ENCODE measurements around the gene CST3. TPM values are rescaled to one million over a fixed set of nuclear protein-coding genes. Genes with fewer than 3 reads are reported as not detected.
"Not testable (repeated sequence)": the region's sequence is repeated elsewhere in the genome, so short reads cannot be mapped to it uniquely, and the experiment has no call there.

The CST3 gene
- total RNA-seq, 4 donors from 2014 or later, result 951 to 1,877 (median 1,344) TPM

DNA sequence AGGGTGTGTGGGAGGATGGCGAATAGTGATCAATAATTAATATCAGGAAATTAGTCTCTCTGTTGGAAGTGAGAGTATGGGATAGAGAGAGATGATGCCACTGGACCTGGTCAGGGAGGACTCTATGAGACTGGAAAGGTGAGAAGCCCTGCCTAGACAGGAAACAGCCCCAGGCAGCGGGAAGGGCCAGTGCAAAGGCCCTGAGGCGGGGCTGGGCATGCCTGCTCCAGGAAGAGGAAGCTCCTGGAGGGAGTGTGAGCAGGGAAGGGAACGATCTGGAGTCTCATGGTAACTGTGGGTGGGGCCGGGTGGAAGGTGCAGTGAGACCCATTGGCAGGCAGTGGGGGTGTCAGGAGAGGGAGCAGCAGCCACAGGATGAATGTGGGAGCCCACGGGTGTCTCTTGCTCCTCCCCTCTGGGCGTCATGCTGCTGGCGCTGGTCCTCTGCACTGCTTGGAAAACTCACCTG is 1.8 kb upstream of the CST3 start:
- TF ChIP-seq, protein P1, sequence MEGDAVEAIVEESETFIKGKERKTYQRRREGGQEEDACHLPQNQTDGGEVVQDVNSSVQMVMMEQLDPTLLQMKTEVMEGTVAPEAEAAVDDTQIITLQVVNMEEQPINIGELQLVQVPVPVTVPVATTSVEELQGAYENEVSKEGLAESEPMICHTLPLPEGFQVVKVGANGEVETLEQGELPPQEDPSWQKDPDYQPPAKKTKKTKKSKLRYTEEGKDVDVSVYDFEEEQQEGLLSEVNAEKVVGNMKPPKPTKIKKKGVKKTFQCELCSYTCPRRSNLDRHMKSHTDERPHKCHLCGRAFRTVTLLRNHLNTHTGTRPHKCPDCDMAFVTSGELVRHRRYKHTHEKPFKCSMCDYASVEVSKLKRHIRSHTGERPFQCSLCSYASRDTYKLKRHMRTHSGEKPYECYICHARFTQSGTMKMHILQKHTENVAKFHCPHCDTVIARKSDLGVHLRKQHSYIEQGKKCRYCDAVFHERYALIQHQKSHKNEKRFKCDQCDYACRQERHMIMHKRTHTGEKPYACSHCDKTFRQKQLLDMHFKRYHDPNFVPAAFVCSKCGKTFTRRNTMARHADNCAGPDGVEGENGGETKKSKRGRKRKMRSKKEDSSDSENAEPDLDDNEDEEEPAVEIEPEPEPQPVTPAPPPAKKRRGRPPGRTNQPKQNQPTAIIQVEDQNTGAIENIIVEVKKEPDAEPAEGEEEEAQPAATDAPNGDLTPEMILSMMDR (IDR thresholded peaks at IDR 0.05), result no peak
- TF ChIP-seq POLR2A (IDR thresholded peaks at IDR 0.05) (no peak), EP300 (IDR thresholded peaks at IDR 0.05) (no peak), POLR2AphosphoS5 (IDR thresholded peaks at IDR 0.05) (no peak)
- Histone ChIP-seq H3K4me1 (peaks cover 0 to 55% (median 18%) of the 10 kb centered on the region in 3 donors), H3K9me3 (no peaks in the 10 kb centered on the region), H3K27ac (no peak overlapping the region), H3K27me3 (no peaks in the 10 kb centered on the region), H3K36me3 (peaks cover 0 to 9% of the 10 kb centered on the region in 2 donors), H3K4me3 (no peak overlapping the region)
- no peak for ATAC-seq
- 69 to 100% methylated on average over 1 to 6 of the region's 8 CpGs for WGBS, 2 donors (ENCODE audit: low coverage in 1 of 2)

DNA sequence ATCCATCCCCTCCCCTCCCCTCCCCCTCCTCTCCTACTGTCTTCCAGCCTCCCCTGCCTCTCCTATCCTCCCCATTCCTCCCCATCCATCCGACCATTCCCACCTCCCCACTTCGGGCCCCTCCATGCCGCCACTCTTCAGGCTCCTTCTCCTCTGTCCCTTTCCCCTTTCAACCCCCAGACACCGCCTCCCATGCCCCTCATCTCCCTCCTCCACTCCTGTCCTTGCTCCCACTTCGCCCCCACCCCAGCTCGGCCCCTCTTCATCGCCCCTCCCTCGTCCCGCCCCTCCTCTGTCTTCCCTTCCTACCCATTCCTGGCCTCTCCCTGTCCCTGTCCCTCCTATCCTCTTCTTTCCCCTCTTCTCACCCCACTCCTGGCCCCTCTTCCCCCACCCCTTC is 554 bp upstream of the CST3 start:
- ATAC-seq, result no peak
- Histone ChIP-seq H3K27ac (peak overlapping the region in 3 of 4 donors; percentile 95 to 99 (median 99)), H3K4me3 (no peak overlapping the region), H3K36me3 (peaks cover 0 to 22% of the 10 kb centered on the region in 2 donors), H3K27me3 (no peaks in the 10 kb centered on the region), H3K9me3 (no peaks in the 10 kb centered on the region), H3K4me1 (peaks cover 0 to 67% (median 24%) of the 10 kb centered on the region in 3 donors)
- TF ChIP-seq, protein P1 (IDR thresholded peaks at IDR 0.05), result no peak
- TF ChIP-seq POLR2AphosphoS5 (IDR thresholded peaks at IDR 0.05) (no peak), EP300 (IDR thresholded peaks at IDR 0.05) (no peak), POLR2A (IDR thresholded peaks at IDR 0.05) (no peak)
- 50 to 67% methylated on average over 2 to 3 of the region's 9 CpGs for WGBS, 2 donors (ENCODE audit: low coverage in 1 of 2)

DNA sequence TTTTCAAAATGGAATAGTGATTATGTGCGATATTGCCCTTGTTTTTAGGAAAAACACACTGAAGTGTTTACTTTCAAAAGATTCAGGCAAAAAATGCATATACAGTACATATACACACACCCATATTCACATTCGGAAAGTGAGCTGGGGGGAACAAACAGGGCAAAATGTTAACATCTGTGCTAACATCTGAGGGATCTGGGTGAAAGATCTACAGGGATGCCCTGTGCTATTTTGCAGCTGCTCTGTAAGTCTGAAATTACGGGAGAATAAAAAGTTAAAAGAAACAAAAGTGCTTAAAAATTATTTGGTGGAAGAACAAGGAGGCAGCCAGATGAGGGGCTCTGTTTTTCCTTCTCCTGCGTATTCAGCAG is 860 bp downstream of the CST3 start:
- Histone ChIP-seq H3K27me3 (no peaks in the 10 kb centered on the region), H3K4me3 (peak overlapping the region; percentile 58 to 99), H3K4me1 (peaks cover 0 to 70% (median 24%) of the 10 kb centered on the region in 3 donors), H3K27ac (peak overlapping the region; percentile 78 to 99 (median 97)), H3K9me3 (no peaks in the 10 kb centered on the region), H3K36me3 (peaks cover 0 to 36% of the 10 kb centered on the region in 2 donors)
- ATAC-seq, result no peak
- WGBS, 2 donors (ENCODE audit: low coverage in 1 of 2), result 9 to 13% methylated on average over 4 of the region's 4 CpGs
- no peak for TF ChIP-seq POLR2A (IDR thresholded peaks at IDR 0.05)
- no peak for TF ChIP-seq EP300 (IDR thresholded peaks at IDR 0.05)
- no peak for TF ChIP-seq POLR2AphosphoS5 (IDR thresholded peaks at IDR 0.05)
- TF ChIP-seq, protein P1 (IDR thresholded peaks at IDR 0.05), result no peak

DNA sequence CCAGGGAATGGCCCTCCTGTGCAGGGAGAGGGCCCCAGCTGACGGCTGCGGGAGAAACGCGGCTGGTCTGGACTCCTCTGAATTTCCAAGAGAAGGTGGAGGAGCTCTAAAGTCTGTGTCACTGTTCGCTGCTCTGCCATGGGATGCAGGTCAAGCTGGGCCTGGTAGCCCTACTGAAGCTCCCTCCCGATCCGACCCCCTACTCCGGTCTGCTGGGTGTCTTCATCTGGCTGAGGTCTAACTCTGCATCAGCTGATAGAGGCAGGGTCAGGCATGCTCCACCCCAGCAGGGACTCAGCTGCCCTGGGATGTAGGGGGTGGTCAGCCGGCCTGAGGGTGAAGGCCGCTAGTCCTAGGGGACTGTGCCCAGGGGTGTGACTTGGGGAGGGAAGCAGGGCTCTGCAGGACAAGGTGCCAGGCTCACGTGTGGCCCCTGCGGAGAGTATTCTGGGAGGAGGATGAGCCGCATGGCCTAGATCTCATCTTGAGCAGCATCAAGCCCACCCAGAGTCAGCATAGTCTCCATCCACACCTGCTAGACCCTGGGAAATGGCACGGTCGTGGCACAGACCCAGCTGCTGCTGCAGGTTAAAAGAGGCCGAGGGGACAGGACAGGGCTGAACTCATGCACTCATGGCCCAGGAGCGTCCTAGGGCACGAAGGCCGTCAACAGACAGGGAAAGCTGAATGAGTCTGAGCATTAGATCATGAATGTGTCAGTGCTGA is 1.4 kb downstream of the CST3 start:
- Histone ChIP-seq H3K27ac (peak overlapping the region; percentile 78 to 99 (median 97)), H3K27me3 (no peaks in the 10 kb centered on the region), H3K9me3 (no peaks in the 10 kb centered on the region), H3K36me3 (peaks cover 0 to 39% of the 10 kb centered on the region in 2 donors), H3K4me3 (peak overlapping the region; percentile 58 to 99), H3K4me1 (peaks cover 0 to 65% (median 24%) of the 10 kb centered on the region in 3 donors)
- 16 to 47% methylated on average over 2 to 5 of the region's 19 CpGs for WGBS, 2 donors (ENCODE audit: low coverage in 1 of 2)
- no peak for ATAC-seq
- TF ChIP-seq, protein P1 (IDR thresholded peaks at IDR 0.05), result no peak
- TF ChIP-seq POLR2AphosphoS5 (IDR thresholded peaks at IDR 0.05), result no peak
- TF ChIP-seq EP300 (IDR thresholded peaks at IDR 0.05), result no peak
- no peak for TF ChIP-seq POLR2A (IDR thresholded peaks at IDR 0.05)

DNA sequence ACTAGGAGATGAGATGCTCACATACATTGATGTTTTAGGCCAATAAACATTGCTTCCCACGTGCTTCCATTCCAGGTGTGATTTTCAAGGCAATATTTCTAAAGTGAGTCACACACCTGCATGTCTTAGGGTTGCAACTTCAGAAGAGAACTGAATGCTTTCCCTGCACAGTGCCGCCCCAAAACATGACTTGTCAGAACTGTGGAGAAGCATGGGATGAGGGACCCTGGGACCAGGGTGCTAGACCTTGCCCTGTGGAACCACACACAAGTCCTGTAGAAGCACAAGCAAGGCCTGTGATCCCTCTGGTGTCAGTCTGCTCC is 2.0 kb downstream of the CST3 start:
- not testable (repeated sequence) for ATAC-seq, H3K9me3 ChIP-seq, H3K27me3 ChIP-seq
- Histone ChIP-seq H3K36me3 (peaks cover 0 to 39% of the 10 kb centered on the region in 2 donors), H3K27ac (peak overlapping the region; percentile 16 to 99 (median 97)), H3K4me3 (peak overlapping the region; percentile 58 to 99), H3K4me1 (peaks cover 0 to 62% (median 24%) of the 10 kb centered on the region in 3 donors)
- no CpG with 5 or more reads among the region's 2 CpGs for WGBS, 2 donors (ENCODE audit: low coverage in 1 of 2)

Measured in gastroesophageal sphincter (tissue), 4 donors.